ENCODE measurements around the gene TEC. TPM values are rescaled to one million over a fixed set of nuclear protein-coding genes. Genes with fewer than 3 reads are reported as not detected.
"Not testable (repeated sequence)": the region's sequence is repeated elsewhere in the genome, so short reads cannot be mapped to it uniquely, and the experiment has no call there.

Gene TEC
- polyA plus RNA-seq, 3 donors from 2014 or later, result 2.2 to 4.8 (median 2.9) TPM

- no peak overlapping the region for H3K4me3 Mint-ChIP-seq
- H3K4me1 Mint-ChIP-seq, result peaks cover 12 to 19% of the 10 kb centered on the region in 2 donors
These were observed 47.1 kb downstream of the TEC start for GRCh38 chr4:48222491-48222890.

GRCh38 chr4:48219430-48219829, 50.2 kb downstream of the TEC start:
- H3K27me3 Mint-ChIP-seq (ENCODE audit: low read depth in 3 of 3); H3K4me3 Mint-ChIP-seq; DNase-seq; H3K9me3 Mint-ChIP-seq; H3K36me3 Mint-ChIP-seq; H3K4me1 Mint-ChIP-seq; H3K27ac Mint-ChIP-seq: not testable (repeated sequence)

More at GRCh38 chr4:48222491-48222890, 47.1 kb downstream of the TEC start:
- H3K36me3 Mint-ChIP-seq, result peaks cover 0 to 4% (median 4%) of the 10 kb centered on the region in 3 donors
- H3K27me3 Mint-ChIP-seq (ENCODE audit: low read depth in 3 of 3), result peaks cover 0 to 2% (median 0%) of the 10 kb centered on the region in 3 donors
- no peaks in the 10 kb centered on the region for H3K9me3 Mint-ChIP-seq
- no peak for DNase-seq
- no peak overlapping the region for H3K27ac Mint-ChIP-seq

- no peaks in the 10 kb centered on the region for H3K9me3 Mint-ChIP-seq
- H3K27ac Mint-ChIP-seq, result no peak overlapping the region
- H3K4me3 Mint-ChIP-seq, result no peak overlapping the region
- no peaks in the 10 kb centered on the region for H3K27me3 Mint-ChIP-seq (ENCODE audit: low read depth in 3 of 3)
- peaks cover 18 to 28% of the 10 kb centered on the region in 2 donors for H3K4me1 Mint-ChIP-seq
- H3K36me3 Mint-ChIP-seq, result no peaks in the 10 kb centered on the region
- DNase-seq, result no peak
These were observed 53.1 kb downstream of the TEC start for GRCh38 chr4:48216563-48216962.

- no peaks in the 10 kb centered on the region for H3K9me3 Mint-ChIP-seq
- no peak overlapping the region for H3K4me3 Mint-ChIP-seq
- no peaks in the 10 kb centered on the region for H3K36me3 Mint-ChIP-seq
- H3K27me3 Mint-ChIP-seq (ENCODE audit: low read depth in 3 of 3), result no peaks in the 10 kb centered on the region
- H3K4me1 Mint-ChIP-seq, result peaks cover 20 to 33% of the 10 kb centered on the region in 2 donors
- no peak overlapping the region for H3K27ac Mint-ChIP-seq
- DNase-seq, result no peak
These were observed 53.7 kb downstream of the TEC start for GRCh38 chr4:48215977-48216376.

- H3K9me3 Mint-ChIP-seq, result no peaks in the 10 kb centered on the region
- peak overlapping the region; percentile 42 to 83 (median 67) for H3K27ac Mint-ChIP-seq
- peak overlapping the region; percentile 58 to 78 (median 71) for H3K4me3 Mint-ChIP-seq
- peak; percentile 34 to 45 (median 39) for DNase-seq
- no peaks in the 10 kb centered on the region for H3K36me3 Mint-ChIP-seq
- H3K4me1 Mint-ChIP-seq, result peaks cover 33 to 48% of the 10 kb centered on the region in 2 donors
- H3K27me3 Mint-ChIP-seq (ENCODE audit: low read depth in 3 of 3), result peaks cover 0 to 1% (median 0%) of the 10 kb centered on the region in 3 donors
These were observed 57.5 kb downstream of the TEC start for GRCh38 chr4:48212165-48212564.

GRCh38 chr4:48210966-48211328, 58.7 kb downstream of the TEC start:
- H3K9me3 Mint-ChIP-seq, result no peaks in the 10 kb centered on the region
- no peak for DNase-seq
- H3K27me3 Mint-ChIP-seq (ENCODE audit: low read depth in 3 of 3), result peaks cover 0 to 2% (median 0%) of the 10 kb centered on the region in 3 donors
- H3K27ac Mint-ChIP-seq, result peak overlapping the region in 3 of 6 donors; percentile 27 to 73 (median 55)
- peaks cover 0 to 5% (median 0%) of the 10 kb centered on the region in 3 donors for H3K36me3 Mint-ChIP-seq
- peaks cover 33 to 48% of the 10 kb centered on the region in 2 donors for H3K4me1 Mint-ChIP-seq
- H3K4me3 Mint-ChIP-seq, result no peak overlapping the region

GRCh38 chr4:48205626-48206025, 64.0 kb downstream of the TEC start:
- H3K36me3 Mint-ChIP-seq, result peaks cover 0 to 5% (median 5%) of the 10 kb centered on the region in 3 donors
- no peaks in the 10 kb centered on the region for H3K9me3 Mint-ChIP-seq
- H3K27me3 Mint-ChIP-seq (ENCODE audit: low read depth in 3 of 3), result peaks cover 0 to 3% (median 0%) of the 10 kb centered on the region in 3 donors
- no peak for DNase-seq
- H3K27ac Mint-ChIP-seq, result no peak overlapping the region
- peaks cover 10 to 12% of the 10 kb centered on the region in 2 donors for H3K4me1 Mint-ChIP-seq
- no peak overlapping the region for H3K4me3 Mint-ChIP-seq

- Mint-ChIP-seq H3K27me3 (ENCODE audit: low read depth in 3 of 3) (peaks cover 0 to 3% (median 2%) of the 10 kb centered on the region in 3 donors), H3K36me3 (peaks cover 0 to 5% (median 5%) of the 10 kb centered on the region in 3 donors), H3K27ac (no peak overlapping the region), H3K4me3 (no peak overlapping the region), H3K9me3 (no peaks in the 10 kb centered on the region), H3K4me1 (peaks cover 5 to 6% of the 10 kb centered on the region in 2 donors)
- DNase-seq, result no peak
These were observed 64.5 kb downstream of the TEC start for GRCh38 chr4:48205107-48205506.

- Mint-ChIP-seq H3K4me1 (no peaks in the 10 kb centered on the region), H3K36me3 (peaks cover 0 to 5% (median 5%) of the 10 kb centered on the region in 3 donors), H3K9me3 (no peaks in the 10 kb centered on the region), H3K27me3 (ENCODE audit: low read depth in 3 of 3) (peaks cover 0 to 3% (median 2%) of the 10 kb centered on the region in 3 donors), H3K27ac (no peak overlapping the region), H3K4me3 (no peak overlapping the region)
- DNase-seq, result no peak
These were observed 65.8 kb downstream of the TEC start for GRCh38 chr4:48203819-48204218.

GRCh38 chr4:48197643-48198237, 71.9 kb downstream of the TEC start:
- Mint-ChIP-seq H3K9me3 (no peaks in the 10 kb centered on the region), H3K4me3 (no peak overlapping the region), H3K4me1 (peaks cover 18 to 23% of the 10 kb centered on the region in 2 donors), H3K36me3 (peaks cover 0 to 5% (median 0%) of the 10 kb centered on the region in 3 donors), H3K27ac (no peak overlapping the region), H3K27me3 (ENCODE audit: low read depth in 3 of 3) (peaks cover 0 to 2% (median 2%) of the 10 kb centered on the region in 3 donors)
- no peak for DNase-seq

- H3K9me3 Mint-ChIP-seq, result no peaks in the 10 kb centered on the region
- no peak for DNase-seq
- H3K4me1 Mint-ChIP-seq, result peaks cover 18 to 23% of the 10 kb centered on the region in 2 donors
- peaks cover 0 to 5% (median 0%) of the 10 kb centered on the region in 3 donors for H3K36me3 Mint-ChIP-seq
- peaks cover 0 to 2% (median 2%) of the 10 kb centered on the region in 3 donors for H3K27me3 Mint-ChIP-seq (ENCODE audit: low read depth in 3 of 3)
- H3K27ac Mint-ChIP-seq, result no peak overlapping the region
- no peak overlapping the region for H3K4me3 Mint-ChIP-seq
These were observed 72.7 kb downstream of the TEC start for GRCh38 chr4:48196758-48197504.

GRCh38 chr4:48195853-48196252, 73.8 kb downstream of the TEC start:
- H3K36me3 Mint-ChIP-seq, result no peaks in the 10 kb centered on the region
- H3K4me3 Mint-ChIP-seq, result peak overlapping the region in 3 of 5 donors; percentile 11 to 22 (median 21)
- peaks cover 18 to 23% of the 10 kb centered on the region in 2 donors for H3K4me1 Mint-ChIP-seq
- peak; percentile 6 to 10 (median 9) for DNase-seq
- H3K27ac Mint-ChIP-seq, result peak overlapping the region in 4 of 6 donors; percentile 6 to 45 (median 16)
- no peaks in the 10 kb centered on the region for H3K9me3 Mint-ChIP-seq
- peaks cover 0 to 2% (median 2%) of the 10 kb centered on the region in 3 donors for H3K27me3 Mint-ChIP-seq (ENCODE audit: low read depth in 3 of 3)

GRCh38 chr4:48195374-48195773, 74.3 kb downstream of the TEC start:
- H3K27ac Mint-ChIP-seq, result peak overlapping the region in 2 of 6 donors; percentile 6 to 12
- H3K9me3 Mint-ChIP-seq, result no peaks in the 10 kb centered on the region
- H3K36me3 Mint-ChIP-seq, result no peaks in the 10 kb centered on the region
- peaks cover 18 to 23% of the 10 kb centered on the region in 2 donors for H3K4me1 Mint-ChIP-seq
- peak overlapping the region in 1 of 5 donors; percentile 21 for H3K4me3 Mint-ChIP-seq
- H3K27me3 Mint-ChIP-seq (ENCODE audit: low read depth in 3 of 3), result peaks cover 0 to 2% (median 2%) of the 10 kb centered on the region in 3 donors
- no peak for DNase-seq

- DNase-seq, result no peak
- H3K27ac Mint-ChIP-seq, result peak overlapping the region in 2 of 6 donors; percentile 58 to 70
- H3K36me3 Mint-ChIP-seq, result no peaks in the 10 kb centered on the region
- no peaks in the 10 kb centered on the region for H3K9me3 Mint-ChIP-seq
- peaks cover 18 to 23% of the 10 kb centered on the region in 2 donors for H3K4me1 Mint-ChIP-seq
- H3K4me3 Mint-ChIP-seq, result peak overlapping the region in 1 of 5 donors; percentile 50
- peaks cover 0 to 2% (median 0%) of the 10 kb centered on the region in 3 donors for H3K27me3 Mint-ChIP-seq (ENCODE audit: low read depth in 3 of 3)
These were observed 74.7 kb downstream of the TEC start for GRCh38 chr4:48194971-48195370.

Measured in immature natural killer cell (primary cell).